Muscle of back (tissue), 11 donors: Measurements from ENCODE around the gene SFXN2. TPM values are rescaled to one million over a fixed set of nuclear protein-coding genes. Genes with fewer than 3 reads are reported as not detected.
A peak's percentile ranks its signal among the peaks of the same experiment; 100 is the strongest.

Source experiments
- DNase-seq, 3 donors: peaks; one replicate each; pipeline versions ENCODE4 v3.0.0 to v3.0.0-alpha.2; 2013
- polyA plus RNA-seq, 10 donors: library from polyadenylated mRNA; unstranded; fragments of 120-200 nt; gene quantifications; one replicate each; pipeline ENCODE4 v1.2.1, GENCODE V29; 2013; ENCODE audit not compliant: insufficient read length in 10 of 10

SFXN2 gene
- polyA plus RNA-seq, 10 donors, result 3.9 to 9.8 (median 5.1) TPM

- DNase-seq, result peak; percentile 94 to 97 (median 94)
These were observed 61.7 kb downstream of the SFXN2 start for GRCh38 chr10:102775935-102776669.

DNA sequence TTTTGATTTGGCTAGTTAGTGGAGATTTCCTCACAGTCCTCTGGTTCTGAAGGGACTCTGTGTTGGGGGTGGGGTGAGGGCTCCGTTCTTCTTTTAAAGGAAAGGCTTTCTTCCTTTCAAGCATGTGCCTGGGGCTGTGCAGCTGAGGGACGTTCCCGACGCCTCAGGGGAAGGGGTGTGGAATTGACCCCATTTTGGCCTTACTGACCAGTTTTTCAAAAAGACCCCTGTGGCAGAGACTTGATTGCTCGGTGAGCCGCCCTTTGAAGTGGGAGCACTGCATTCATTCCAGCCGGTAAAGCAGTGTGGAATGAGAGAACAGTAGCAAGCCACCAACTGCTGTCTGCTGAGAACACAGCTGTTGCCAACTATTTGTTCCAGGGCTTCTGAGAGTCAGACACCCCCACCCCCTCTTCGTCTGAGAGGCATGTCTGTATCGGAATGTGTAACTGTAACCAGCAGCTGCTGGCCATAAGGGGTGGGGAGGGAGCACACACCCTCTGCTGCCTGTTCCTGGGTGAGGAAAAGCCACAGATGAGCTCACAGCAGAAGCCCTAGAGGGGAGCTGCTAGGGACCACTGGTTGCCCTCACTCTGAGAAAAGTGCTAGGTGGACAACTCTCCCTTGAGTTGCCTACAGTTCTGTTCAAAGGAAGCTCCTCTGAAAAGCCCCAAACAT lies 62.5 kb downstream of the SFXN2 start:
- peak; percentile 92 to 98 (median 95) for DNase-seq

DNA sequence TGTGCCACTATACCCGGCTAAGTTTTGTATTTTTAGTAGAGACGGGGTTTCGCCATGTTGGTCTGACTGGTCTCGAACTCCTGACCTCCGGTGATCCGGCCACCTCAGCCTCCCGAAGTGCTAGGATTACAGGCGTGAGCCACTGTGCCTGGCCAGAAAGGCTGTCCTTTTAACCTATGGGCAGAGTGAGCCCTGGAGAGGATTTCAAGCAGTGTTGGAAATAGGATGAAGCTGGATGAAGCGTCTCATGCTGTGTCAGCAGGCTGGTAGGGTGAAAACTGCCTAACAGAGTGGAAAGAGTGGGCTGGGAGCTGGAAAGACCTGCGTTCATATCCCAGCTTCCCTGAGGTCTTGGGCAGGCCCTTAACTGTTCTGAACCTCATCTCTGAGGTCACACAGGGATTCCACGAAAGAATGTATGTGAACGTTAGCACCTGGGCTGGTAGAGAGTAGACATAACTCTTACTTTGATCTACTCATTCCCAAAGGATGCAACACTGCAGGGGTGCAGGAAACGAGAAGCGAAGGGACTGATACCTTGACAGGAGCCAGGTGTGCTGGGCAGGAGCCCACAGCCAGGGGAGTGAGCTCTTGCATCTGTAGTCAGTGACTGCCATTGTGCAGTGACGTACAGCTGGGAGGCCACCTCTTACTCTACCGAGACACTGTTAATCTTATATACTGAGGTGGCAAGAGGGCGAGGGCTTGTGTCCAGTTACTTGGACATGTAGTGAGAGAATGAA lies 63.4 kb downstream of the SFXN2 start:
- DNase-seq, result no peak

- DNase-seq, result no peak
These were observed 64.3 kb downstream of the SFXN2 start for GRCh38 chr10:102778781-102779180.

GRCh38 chr10:102779680-102780526 lies 65.5 kb downstream of the SFXN2 start:
- DNase-seq, result no peak

DNA sequence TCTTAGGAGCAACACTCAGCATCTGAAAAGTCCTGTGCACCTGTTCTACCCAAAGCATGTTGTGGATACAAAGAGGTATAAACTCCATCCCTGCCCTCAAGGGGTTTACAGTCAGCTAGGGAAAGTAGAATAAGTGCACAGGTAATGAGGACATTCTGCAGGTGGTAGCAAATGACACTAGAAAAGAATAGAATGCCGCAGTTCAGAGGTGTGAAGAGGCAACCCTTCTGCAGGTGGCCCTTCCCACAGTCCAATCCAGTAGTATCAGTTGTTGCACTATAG lies 66.0 kb downstream of the SFXN2 start:
- DNase-seq, result no peak

- peak in 1 of 3 donors; percentile 66 for DNase-seq
These were observed 66.9 kb downstream of the SFXN2 start for GRCh38 chr10:102781090-102781920.

- DNase-seq, result no peak
These were observed 67.6 kb downstream of the SFXN2 start for GRCh38 chr10:102781921-102782557.

- peak in 1 of 3 donors; percentile 68 for DNase-seq
These were observed 68.5 kb downstream of the SFXN2 start for GRCh38 chr10:102782673-102783551.

DNA sequence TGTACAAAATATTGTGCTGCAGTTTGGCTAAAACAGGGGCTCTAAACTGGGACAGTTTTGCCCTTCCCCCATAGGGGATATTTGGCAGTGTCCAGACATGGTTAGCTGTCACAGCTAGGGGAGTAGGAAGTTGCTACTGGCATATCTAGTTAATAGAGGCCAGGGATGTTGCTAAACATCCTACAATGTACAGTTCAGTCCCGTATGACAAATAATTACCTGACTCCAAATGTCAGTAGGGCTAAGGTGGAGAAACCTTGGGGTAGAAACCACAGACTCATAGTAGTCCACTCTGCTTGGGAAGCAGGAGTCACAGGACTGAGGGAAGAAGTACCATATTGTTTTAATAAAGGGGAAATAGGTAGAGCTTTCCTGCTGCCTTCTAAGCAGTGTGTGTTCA lies 69.1 kb downstream of the SFXN2 start:
- no peak for DNase-seq

- DNase-seq, result peak in 1 of 3 donors; percentile 77
These were observed 71.4 kb downstream of the SFXN2 start for GRCh38 chr10:102785818-102786217.

GRCh38 chr10:102791754-102792395 lies 77.4 kb downstream of the SFXN2 start:
- DNase-seq, result no peak

Other genes with a start within 250 kb of the SFXN2 start
- 100 to 1,000 TPM in 1 of 10 donors, 10 to 100 TPM in 9; 72.6 to 104 (median 79.8) TPM for gene ACTR1A, start 211.9 kb upstream of the SFXN2 start, polyA plus RNA-seq
- 10 to 100 TPM; 11.0 to 18.5 (median 14.5) TPM for gene SUFU, start 210.7 kb upstream of the SFXN2 start, polyA plus RNA-seq
- gene TRIM8, start 70.2 kb upstream of the SFXN2 start, polyA plus RNA-seq, result 10 to 100 TPM; 67.0 to 87.1 (median 74.8) TPM
- gene ARL3, start 239 bp upstream of the SFXN2 start, polyA plus RNA-seq, result 10 to 100 TPM; 11.3 to 15.8 (median 13.3) TPM
- 10 to 100 TPM; 33.3 to 51.4 (median 42.2) TPM for gene WBP1L, start 29.3 kb downstream of the SFXN2 start, polyA plus RNA-seq
- 1 to 10 TPM in 6 of 10 donors, under 1 TPM in 4; 0.15 to 3.6 (median 1.1) TPM for gene CYP17A1, start 122.8 kb downstream of the SFXN2 start, polyA plus RNA-seq
- 10 to 100 TPM; 21.6 to 31.5 (median 27.4) TPM for gene BORCS7, start 139.6 kb downstream of the SFXN2 start, polyA plus RNA-seq
- 10 to 100 TPM in 4 of 10 donors, 1 to 10 TPM in 6; 5.2 to 13.4 (median 9.1) TPM for gene AS3MT, start 154.8 kb downstream of the SFXN2 start, polyA plus RNA-seq
- gene CNNM2, start 203.7 kb downstream of the SFXN2 start, polyA plus RNA-seq, result 1 to 10 TPM; 2.2 to 3.7 (median 3.1) TPM